ENCODE data around the gene TEX2.
"Not testable (repeated sequence)": the region's sequence is repeated elsewhere in the genome, so short reads cannot be mapped to it uniquely, and the experiment has no call there.

Gene TEX2

DNA sequence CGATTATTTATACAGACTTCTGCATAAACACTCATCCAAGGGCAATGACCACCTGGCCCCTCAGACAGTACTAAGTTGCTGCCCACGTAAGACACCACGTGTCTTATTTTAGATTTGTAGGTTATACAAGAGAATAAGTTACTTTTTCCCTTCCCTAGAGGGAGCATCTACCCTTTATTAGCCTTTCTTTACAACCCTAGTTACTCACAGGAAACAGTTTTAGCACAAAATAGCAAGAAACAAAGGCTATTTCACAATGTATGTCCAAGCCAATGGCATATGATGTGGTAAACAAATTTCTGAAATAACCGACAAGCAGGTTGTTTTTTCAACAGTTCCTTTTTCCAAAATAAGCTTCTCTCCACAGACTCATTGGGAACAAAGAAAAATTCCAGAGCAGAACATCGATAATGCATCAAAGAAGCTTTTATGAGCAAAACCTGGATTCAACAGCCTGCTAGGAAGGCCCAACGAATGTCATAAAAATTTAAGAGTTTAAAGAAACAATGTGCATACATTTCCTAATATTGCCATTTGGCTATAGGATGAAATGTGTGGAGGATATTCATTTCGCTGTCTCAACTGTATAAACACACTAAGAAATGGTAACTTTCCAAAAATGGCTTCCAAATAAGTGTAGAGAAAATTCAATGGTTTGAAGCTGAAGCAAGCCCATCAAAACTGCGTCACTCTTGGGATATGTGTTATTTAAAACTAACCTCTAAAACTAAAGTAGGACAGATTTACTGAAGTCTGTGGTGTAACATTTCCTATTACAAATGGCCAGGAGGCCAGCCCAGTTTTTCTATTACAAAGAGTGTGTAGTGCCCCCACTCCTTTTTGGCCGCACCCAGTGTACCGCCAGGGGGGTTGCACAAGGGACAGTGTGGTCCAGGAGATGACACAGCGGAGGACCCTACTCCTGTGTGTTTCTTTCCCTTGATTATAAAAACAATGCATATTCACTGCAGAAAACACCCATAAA, 82.7 kb downstream of the TEX2 start:
- no peak for DNase-seq (ENCODE audit: low read depth)

DNA sequence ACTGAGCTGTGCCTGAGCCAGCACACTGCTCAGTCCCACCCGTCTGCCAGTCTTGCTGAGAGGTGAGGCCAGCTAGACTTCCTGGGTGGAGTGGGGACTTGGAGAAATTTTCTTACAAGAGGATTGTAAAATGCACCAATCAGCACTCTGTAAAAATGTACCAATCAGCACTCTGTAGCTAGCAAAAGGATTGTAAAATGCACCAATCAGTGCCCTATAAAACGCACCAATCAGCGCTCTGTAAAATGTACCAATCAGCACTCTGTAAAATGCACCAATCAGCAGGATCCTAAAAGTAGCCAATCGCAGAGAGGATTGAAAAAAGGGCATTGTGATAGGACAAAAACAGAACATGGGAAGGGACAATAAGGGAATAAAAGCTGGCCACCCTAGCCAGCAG, 84.0 kb downstream of the TEX2 start:
- not testable (repeated sequence) for DNase-seq (ENCODE audit: low read depth)

DNA sequence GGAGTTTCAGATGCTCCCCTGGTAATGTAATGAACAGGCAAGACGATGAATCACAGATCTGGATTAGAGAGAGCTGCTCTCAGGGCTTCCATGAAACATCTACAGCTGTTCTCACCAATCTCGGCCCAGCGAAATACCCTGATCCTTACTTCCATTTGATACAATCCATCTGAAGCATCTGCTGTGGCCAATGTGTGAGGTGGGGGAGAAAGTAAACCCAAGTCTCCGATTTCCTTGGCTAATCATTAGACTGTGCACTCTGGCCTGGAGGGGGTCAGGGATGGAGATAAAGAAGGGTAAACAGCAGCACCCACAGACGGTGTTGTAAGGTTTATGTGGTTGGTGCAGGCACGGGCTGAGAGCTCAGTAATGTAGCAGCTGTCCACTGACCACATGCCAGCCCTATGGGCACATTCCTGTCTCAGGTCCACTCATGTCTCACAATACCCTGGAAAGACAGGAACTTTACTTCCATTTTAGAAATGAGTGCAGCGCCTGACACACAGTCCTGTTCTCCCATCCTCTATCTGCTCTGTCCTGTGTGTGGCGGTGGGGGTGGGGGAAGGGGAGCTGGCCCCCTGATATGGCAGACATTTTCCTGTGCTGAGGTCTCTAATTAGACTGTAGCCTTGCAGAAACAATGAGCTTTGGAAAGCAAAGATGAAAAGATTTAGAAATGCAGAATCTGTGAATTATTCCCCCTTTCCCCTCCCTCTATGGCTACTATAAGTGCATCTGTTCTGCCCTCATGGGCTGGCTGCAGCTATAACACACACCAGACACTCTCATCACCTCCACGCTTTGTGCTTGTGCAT, 84.8 kb downstream of the TEX2 start:
- no peak for DNase-seq (ENCODE audit: low read depth)

DNA sequence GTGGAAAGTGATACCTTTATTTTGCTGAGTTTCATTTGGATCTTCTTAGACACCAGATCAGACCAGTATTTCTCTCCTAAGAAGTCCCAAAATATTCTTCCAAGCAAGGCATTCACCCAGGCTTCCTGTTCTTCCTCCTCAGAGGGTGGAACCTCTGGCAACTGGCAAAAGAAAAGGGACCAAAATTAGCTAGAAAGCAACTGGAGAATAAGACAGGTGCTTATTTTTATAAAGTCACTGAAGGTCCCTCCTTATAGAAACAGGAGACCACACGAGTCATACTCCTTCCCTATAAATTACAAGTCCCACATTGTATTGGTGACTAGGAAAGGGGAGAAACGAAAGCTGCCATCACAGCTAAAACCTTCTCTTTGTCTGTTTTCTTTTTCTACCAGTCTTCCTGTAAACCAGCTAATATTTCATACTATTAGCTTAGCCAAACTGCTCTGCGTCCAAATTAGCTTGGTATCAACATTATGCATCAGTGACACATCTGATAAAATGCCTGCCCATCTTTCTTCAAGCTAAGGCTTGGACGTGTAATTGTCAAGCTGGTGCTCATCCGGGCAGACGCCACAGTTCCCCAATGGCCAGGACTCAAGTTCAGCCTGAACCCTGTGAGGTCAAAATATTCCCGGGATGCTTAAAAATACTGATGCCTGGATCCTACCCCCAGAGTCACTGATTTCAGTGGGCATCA, 85.6 kb downstream of the TEX2 start:
- no peak for DNase-seq (ENCODE audit: low read depth)

DNA sequence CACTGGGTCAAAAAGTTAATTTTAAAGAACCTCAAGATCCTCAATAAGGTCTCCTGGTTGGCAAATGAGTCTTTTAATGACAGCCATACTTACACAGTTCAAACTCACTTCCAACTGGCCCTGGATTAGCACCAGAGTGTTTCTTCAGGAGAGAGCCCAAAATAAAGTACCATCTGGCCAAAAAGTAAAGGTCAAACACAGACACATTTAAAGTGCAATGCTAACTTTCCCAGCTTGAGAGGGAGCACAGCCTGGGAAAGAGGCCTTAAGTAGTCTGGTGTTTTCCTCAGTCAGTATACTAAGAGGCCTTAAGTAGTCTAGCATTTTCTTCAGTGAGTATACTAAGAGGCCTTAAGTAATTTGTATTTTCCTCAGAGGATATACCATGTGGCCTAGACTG, 86.5 kb downstream of the TEX2 start:
- DNase-seq (ENCODE audit: low read depth): no peak

DNA sequence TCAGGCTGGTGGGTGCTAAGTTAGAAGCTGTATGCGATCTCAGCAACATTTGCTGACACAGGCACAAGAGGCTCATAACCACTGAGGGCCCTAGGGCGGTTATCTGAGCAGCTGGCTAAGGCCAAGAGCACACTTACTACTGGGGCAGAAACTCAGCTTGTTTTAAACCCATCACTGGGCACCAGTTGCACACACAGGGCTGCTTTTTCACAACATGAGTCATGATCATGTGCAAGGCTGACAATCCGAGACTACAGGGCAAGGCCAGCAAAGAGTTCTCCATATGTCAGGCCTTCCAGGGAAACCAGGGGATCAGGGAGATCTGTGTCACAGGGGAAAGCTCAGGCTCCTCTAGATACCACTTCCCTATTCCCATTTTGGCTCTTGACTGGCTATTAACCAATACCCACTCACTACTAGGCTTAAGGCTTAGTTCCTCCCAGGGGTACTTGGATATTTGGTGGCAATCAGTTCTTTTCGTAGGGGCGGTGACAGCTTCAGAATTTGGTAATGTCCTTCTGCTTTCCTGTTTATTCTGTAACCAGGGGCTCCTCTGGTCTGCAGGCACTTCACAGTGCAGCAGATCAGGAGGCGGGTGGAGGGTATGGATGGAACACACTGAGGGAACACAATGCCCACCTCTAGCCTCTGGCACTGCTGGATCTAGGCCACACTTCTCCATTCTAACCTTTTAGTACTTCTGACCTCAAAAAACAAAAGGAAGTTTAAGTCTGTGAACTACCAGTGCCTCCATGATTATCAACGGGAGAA, 88.2 kb downstream of the TEX2 start:
- DNase-seq (ENCODE audit: low read depth): no peak

DNA sequence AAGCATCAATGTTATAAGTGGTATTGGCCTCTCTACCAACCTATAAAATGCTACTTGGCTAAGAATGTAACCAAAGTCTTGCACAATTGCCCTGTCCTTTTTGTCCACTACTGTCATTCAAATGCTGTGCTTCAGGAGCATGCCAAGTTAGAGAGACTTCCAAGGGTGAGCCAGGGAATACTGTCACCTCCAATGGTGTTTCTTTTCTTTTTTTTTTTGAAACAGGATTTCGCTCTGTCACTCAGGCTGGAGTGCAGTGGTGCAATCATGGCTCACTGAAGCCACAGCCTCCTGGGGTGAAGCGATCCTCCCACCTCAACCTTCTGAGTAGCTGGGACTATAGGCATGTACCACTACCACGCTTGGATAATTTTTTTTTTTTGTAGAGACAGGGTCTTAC, 89.4 kb downstream of the TEX2 start:
- no peak for DNase-seq (ENCODE audit: low read depth)

DNA sequence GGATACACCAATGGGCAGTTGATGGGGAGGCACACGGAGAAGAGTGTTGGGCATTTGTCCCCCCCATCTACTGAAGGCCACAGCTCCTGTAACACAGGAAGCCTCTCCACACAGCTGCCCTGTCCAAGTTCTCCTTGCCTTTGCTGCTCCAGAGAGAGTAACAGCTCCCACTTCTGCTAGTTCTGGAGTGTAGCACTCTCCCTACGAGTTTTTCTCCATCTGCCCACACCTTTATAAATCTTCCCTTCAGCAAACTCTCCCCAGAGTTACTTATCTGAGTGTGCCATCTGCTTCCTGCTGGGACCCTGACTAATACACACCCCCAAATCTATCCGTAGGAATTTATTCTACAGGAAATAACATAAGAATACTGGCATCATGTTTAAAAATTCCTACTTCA, 90.5 kb downstream of the TEX2 start:
- no peak for DNase-seq (ENCODE audit: low read depth)

DNA sequence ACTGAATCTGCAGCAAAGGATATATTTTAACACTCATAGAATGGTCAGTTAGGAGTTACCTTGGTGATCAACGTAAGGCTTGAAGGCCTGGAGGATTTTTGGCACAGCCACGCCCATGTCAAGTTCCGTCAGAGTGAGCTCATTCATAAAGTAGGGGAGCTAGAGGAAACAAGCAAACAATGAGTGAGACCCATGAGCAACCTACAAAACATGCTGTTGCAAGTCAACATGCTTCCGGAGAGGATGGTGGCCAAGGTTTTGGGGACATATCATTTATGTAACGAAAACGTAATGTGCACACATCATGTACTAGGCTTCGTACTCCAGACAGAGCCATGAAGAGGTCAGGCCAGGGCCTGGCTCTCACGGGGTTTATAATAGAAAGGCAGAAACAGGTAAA, 92.0 kb downstream of the TEX2 start:
- no peak for DNase-seq (ENCODE audit: low read depth)

DNA sequence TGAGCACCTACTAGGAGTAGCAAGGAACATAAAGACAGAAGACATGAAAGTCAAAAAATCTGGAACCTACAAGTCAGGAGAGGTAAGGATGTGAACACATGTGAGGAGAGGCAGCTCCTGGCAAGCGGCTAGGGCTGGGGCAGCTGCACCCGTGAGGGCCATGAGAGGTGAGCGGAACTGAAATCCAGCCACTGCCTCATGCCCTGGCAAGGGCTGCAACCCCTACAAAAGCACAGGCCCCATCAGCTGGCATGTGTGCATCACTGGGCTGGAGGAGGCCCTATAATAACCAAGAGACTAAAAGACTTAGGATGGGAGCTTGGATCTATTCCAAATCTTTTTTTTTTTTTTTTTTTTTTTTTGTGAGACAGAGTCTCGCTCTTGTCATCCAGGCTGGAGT, 92.8 kb downstream of the TEX2 start:
- no peak for DNase-seq (ENCODE audit: low read depth)

DNA sequence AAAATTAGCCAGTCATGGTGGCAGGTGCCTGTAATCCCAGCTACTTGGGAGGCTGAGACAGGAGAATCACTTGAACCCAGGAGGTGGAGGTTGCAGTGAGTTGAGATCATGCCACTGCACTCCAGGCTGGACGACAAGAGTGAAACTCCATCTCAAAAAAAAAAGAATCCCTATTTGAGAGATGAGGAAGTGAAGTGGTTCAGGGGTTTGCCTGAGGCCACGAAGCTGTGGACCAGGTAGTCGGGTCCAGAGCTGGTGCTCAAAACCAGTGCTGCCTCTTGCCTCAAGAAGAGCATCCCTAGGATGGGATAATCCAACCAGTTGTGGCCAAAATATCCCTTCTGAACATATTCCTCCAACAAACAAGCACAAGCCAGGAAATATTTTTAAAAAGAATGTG, 95.4 kb downstream of the TEX2 start:
- not testable (repeated sequence) for DNase-seq (ENCODE audit: low read depth)

DNA sequence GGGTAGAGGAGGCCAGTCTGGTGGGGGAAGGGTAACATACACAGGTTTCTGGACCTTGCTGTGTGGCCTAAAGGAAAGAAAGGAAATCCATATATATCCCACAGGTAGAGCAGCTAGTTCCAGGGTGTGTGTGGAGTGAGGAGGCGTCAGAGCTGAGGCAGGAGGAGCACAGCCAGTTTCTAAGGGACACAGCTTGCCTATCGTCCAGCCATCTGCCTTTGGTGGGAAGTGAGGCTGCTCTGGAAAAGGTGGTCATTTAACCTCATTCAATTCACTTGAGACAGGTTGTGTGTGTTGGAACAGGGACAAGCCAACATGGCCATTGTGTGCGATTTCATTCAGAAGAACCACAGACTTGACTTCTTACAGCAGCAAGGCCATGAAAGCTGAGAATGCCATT, 96.2 kb downstream of the TEX2 start:
- DNase-seq (ENCODE audit: low read depth): no peak

DNA sequence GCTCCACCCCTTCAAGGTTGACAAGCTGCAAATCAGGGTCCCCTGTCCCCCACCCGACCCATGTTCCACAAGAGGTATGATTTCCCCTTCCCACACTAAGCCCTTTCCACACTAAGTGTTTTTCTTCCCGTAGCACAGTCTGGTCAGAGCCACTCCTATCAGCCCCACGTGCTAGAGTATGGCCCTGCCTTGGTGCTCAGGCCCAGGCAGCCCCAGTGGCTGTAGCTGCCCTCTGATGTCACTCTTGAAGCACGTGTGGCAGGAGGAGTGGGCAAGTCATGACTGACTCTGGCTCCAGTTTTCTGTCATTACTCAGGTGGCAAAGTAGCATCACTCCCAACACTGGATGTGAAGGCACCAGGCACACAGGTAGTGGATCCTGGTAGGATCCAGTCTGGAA, 97.7 kb downstream of the TEX2 start:
- no peak for DNase-seq (ENCODE audit: low read depth)

DNA sequence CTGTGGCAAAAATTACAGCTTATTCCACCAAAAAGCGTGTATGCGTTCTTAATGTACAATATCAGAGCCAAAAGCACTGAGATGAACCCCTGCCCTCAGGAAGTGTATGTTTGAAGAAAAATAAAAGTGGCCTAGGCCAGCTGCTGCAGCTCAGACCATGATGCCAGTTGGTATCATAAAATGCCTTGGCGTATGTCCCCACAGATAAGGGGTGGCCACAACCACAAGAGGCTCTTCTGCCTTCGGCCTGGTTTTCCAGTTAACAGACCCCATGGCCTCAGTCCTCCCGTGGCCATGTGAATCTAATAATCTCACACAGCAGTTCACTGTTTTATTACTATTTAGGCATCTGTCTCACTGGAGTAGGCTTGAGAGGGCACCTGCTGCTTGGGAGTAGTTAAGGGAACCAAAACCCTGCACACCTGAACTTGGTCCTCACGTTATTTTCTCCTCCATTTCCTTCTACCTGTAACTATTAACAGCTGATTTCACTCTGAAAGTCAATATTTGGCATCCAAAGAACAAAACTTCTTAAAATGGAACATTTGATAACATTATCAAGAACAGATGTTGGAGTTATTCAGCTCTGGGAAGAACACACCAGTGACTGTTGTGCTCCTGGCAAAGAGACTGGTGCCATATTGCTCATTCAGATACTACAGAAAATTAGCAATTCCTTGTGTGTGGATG, 98.3 kb downstream of the TEX2 start:
- DNase-seq (ENCODE audit: low read depth): no peak

DNA sequence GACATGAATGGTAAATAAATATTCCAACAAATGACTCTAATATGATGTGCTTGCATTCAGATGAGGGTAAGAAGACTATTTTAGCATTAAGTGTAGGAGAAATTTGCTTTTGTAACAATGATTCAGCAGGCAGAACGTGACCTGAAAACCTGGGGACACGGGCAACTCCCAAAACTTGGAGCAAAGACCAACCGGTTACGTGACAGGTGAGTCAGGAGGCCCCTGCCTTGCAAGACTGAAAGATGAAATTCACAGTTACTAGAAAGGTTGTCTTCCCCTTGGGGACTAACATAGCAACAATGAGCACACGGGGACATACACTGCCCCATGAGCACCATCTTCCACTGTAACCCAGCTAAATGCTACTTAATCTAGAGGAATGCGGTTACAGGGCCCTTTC, 99.6 kb downstream of the TEX2 start:
- no peak for DNase-seq (ENCODE audit: low read depth)

DNA sequence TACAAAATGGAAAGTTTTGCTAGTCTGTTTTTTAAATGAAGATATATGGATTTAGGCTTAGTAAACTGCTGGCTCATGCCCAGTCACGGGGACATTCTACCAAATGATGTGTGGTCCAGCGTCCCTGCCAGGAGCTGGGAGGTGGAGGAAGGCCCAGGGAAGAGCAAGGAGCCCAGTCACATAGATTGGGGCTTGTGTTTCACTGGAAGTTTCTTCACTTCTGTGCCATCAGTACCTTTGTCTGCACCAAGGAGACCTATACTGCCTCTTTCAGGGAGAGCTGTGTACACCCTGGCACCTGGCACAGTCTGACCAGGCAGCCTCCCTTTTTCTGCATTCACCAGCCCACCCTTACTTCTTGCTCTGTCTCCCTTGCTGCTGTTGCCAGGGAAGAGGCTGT, 100.5 kb downstream of the TEX2 start:
- DNase-seq (ENCODE audit: low read depth): no peak

DNA sequence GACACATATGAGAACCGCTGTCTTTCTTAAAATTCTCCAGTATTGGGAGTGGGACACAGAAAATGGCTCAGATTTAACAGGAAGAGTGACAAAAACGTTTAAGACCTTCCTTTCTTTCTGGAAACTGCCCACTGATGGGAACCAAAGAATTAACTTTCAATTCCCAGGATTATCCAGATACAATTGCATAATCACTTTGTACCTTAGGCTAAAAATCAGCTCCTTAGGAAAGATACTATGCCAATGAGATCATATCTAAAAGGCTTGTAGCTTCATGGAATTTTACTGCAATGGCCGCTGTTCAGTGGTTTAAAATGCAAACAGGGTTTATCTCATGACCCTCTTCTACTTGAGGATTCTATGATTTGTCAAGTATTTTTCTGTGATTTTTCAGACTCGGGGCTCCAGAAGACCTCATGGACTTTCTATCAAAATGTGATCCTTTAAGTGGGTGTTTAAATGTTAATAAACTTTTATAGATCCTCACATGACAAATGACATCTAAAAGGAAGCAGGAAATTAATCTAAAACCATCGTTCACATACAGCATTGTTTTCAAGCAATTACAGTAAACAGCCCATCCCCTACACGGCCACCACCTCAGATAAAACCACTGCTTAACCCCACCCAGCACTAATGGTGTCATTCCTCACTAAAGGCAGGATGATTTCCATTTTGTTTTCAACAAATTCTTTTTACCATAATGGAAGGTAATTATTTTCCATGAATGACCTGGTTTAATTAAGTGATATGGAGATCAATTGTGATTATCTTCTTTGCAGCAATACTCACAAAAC, 101.5 kb downstream of the TEX2 start:
- DNase-seq (ENCODE audit: low read depth): no peak

DNA sequence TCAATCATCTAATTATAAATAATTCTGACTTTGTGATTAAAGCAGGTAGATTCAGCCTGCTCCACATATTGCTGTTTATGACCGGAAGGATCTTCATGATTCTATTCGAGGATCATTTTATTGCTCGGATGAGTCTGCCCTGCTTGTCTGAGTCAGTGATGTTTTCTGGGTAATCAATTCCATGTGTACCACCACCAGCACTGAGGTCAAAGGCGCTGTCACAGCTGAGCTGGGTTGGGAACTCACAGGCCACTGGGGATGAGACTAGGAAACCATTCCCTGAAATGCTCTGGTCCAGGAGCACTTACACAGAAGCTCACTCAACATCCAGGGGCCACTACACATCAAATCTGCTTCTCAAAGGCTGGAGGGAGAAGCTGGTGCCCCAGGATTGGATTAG, 102.7 kb downstream of the TEX2 start:
- DNase-seq (ENCODE audit: low read depth): no peak

DNA sequence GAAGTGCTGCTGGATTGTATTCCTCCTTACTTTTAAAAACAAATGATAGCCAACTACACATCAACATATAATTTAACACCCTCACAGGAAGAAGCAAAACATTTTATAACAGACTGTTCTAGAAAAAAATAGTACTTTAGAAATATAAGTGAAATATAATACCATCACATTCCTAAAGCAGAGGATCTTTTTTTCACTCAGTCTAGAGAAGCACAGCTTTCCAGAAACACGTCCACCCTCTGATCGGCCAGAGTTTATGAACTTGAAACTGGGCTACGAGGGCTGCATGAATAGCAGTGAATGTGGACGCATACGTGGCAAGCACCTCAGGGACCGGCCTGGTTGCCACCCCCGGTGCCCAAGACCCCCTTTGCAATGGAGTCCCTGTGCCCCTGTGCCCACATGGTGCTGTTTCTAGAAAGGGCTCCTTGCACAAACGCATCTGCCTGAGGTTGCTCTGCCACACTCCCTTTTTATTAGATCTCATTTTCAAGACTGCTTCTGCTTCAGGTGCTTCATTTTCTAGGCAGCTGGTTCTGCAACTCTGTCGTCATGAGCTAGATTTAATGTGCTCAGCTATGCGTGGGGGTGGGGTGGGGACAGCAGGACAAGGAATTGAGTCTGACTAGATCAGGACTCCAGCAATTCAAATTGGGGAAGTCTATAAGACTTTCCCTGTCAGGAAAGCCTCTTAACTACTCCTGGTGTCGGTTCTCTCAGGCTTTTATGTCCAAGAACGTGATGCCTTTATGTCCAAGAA, 104.0 kb downstream of the TEX2 start:
- DNase-seq (ENCODE audit: low read depth): no peak

DNA sequence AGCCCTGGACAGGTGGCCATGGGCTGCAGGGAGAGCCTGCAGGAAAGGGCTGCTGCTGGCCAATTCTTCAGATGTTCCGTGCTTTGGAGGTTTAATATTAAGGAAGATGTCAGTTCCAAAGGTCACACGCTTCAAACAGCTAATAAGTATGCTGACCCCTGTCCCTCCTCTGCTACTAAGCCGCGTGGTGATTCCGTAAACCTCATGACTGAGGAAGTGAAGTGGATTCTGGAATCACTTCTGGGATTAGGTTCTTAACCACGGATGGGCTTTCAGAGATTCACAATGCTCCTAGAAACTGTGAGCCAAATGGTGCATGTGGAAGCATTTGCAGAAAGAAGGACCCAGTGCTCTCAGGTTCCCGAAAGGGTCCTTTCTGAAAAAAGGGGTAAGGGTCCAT, 104.7 kb downstream of the TEX2 start:
- no peak for DNase-seq (ENCODE audit: low read depth)

Data from non-pigmented ciliary epithelial cell (primary cell).